Measurements from ENCODE around the gene PLD1. TPM values are rescaled to one million over a fixed set of nuclear protein-coding genes. Genes with fewer than 3 reads are reported as not detected.

The PLD1 gene
- total RNA-seq, 2 donors from 2014 or later: 9.5 to 15.9 TPM

- Mint-ChIP-seq H3K9me3 (peaks cover under 1% of the 10 kb centered on the region), H3K27ac (peak overlapping the region; percentile 73), H3K4me3 (no peak overlapping the region), H3K4me1 (peaks cover 28% of the 10 kb centered on the region), H3K27me3 (ENCODE audit: insufficient read depth) (no peaks in the 10 kb centered on the region), H3K36me3 (ENCODE audit: low read depth) (no peaks in the 10 kb centered on the region)
- H3K4me3 ChIP-seq (ENCODE audit: low read length): no peak overlapping the region
- no peak for DNase-seq
- H3K36me3 ChIP-seq (ENCODE audit: control insufficient read depth, insufficient read depth, low read length): no peaks in the 10 kb centered on the region
- H3K9me3 ChIP-seq (ENCODE audit: control insufficient read depth, low read length): no peaks in the 10 kb centered on the region
- no peaks in the 10 kb centered on the region for H3K27me3 ChIP-seq (ENCODE audit: control insufficient read depth, insufficient read depth, low read length, poor library complexity, severe bottlenecking)
- TF ChIP-seq, protein P1, sequence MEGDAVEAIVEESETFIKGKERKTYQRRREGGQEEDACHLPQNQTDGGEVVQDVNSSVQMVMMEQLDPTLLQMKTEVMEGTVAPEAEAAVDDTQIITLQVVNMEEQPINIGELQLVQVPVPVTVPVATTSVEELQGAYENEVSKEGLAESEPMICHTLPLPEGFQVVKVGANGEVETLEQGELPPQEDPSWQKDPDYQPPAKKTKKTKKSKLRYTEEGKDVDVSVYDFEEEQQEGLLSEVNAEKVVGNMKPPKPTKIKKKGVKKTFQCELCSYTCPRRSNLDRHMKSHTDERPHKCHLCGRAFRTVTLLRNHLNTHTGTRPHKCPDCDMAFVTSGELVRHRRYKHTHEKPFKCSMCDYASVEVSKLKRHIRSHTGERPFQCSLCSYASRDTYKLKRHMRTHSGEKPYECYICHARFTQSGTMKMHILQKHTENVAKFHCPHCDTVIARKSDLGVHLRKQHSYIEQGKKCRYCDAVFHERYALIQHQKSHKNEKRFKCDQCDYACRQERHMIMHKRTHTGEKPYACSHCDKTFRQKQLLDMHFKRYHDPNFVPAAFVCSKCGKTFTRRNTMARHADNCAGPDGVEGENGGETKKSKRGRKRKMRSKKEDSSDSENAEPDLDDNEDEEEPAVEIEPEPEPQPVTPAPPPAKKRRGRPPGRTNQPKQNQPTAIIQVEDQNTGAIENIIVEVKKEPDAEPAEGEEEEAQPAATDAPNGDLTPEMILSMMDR (conservative IDR thresholded peaks at IDR 0.05): no peak
- H3K27ac ChIP-seq (ENCODE audit: low read depth, low read length): no peak overlapping the region
- WGBS, 2 experiments (ENCODE audit: insufficient coverage in 1 of 2, insufficient read length in 1 of 2): 98 to 100% methylated on average over 1 to 2 of the region's 2 CpGs
- peaks cover 3% of the 10 kb centered on the region for H3K4me1 ChIP-seq (ENCODE audit: control insufficient read depth, insufficient read depth, low read length)
- H3K9ac ChIP-seq (ENCODE audit: extremely low read depth, low read length, poor library complexity, severe bottlenecking): no peak overlapping the region
These were observed 30.1 kb upstream of the PLD1 start for GRCh38 chr3:171840445-171840810.

DNA sequence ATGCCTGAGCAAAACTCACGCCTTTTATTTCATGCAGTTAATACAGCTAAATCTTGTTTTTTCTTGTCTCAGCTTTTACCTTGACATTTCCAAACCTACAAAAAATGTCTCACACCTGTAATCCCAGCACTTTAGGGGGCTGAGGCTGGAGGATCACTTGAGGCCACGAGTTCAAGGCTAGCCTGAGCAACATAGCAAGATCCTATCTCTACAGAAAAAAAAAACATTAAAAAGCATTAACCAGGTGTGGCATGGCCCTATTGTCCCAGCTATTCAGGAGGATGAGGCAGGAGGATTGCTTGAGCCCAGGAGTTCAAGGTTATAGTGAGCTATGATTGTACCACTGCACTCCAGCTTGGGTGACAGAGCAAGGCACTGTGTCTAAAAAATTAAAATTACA lies 29.0 kb upstream of the PLD1 start:
- peaks cover 8% of the 10 kb centered on the region for H3K4me1 ChIP-seq (ENCODE audit: control insufficient read depth, insufficient read depth, low read length)
- DNase-seq: no peak
- Mint-ChIP-seq H3K36me3 (ENCODE audit: low read depth) (no peaks in the 10 kb centered on the region), H3K27me3 (ENCODE audit: insufficient read depth) (no peaks in the 10 kb centered on the region), H3K9me3 (no peaks in the 10 kb centered on the region), H3K27ac (no peak overlapping the region), H3K4me1 (peaks cover 33% of the 10 kb centered on the region), H3K4me3 (no peak overlapping the region)
- no peaks in the 10 kb centered on the region for H3K36me3 ChIP-seq (ENCODE audit: control insufficient read depth, insufficient read depth, low read length)
- H3K27me3 ChIP-seq (ENCODE audit: control insufficient read depth, insufficient read depth, low read length, poor library complexity, severe bottlenecking): no peaks in the 10 kb centered on the region
- no peak overlapping the region for H3K27ac ChIP-seq (ENCODE audit: low read depth, low read length)
- H3K4me3 ChIP-seq (ENCODE audit: low read length): no peak overlapping the region
- no peak overlapping the region for H3K9ac ChIP-seq (ENCODE audit: extremely low read depth, low read length, poor library complexity, severe bottlenecking)
- 94% methylated on average over 2 of the region's 2 CpGs; no CpG with 5 or more reads in 1 of the 2 experiments for WGBS, 2 experiments (ENCODE audit: insufficient coverage in 1 of 2, insufficient read length in 1 of 2)
- no peaks in the 10 kb centered on the region for H3K9me3 ChIP-seq (ENCODE audit: control insufficient read depth, low read length)
- TF ChIP-seq, protein P1 (conservative IDR thresholded peaks at IDR 0.05): no peak

DNA sequence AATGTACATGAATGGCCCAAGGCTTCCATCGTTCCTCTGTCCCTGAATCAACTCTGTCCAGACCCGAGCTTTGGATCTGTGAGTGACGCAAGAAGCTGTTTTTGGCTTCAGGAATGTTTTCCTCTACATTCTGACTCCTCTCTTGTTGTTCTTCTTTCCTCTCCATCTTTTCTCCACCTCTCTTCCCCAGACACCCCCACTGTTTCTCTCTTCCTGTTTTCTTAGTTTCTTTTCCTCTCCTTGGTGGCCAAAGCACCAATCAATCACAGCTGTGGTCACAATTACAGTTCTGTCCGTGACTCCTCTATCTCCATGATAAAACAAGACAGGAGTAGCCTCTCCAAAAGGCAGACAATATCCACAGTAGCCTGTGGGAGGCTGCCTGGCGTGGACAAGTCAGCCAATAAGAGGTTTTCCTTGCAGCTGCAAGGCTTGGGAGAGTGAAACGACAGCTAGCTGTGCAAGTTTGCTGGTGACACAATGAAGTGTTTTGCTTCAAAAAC lies 28.0 kb upstream of the PLD1 start:
- H3K4me1 ChIP-seq (ENCODE audit: control insufficient read depth, insufficient read depth, low read length): peaks cover 11% of the 10 kb centered on the region
- Mint-ChIP-seq H3K27me3 (ENCODE audit: insufficient read depth) (no peaks in the 10 kb centered on the region), H3K9me3 (no peaks in the 10 kb centered on the region), H3K4me3 (no peak overlapping the region), H3K27ac (peak overlapping the region; percentile 6), H3K4me1 (peaks cover 38% of the 10 kb centered on the region), H3K36me3 (ENCODE audit: low read depth) (no peaks in the 10 kb centered on the region)
- no peaks in the 10 kb centered on the region for H3K36me3 ChIP-seq (ENCODE audit: control insufficient read depth, insufficient read depth, low read length)
- WGBS, 2 experiments (ENCODE audit: insufficient coverage in 1 of 2, insufficient read length in 1 of 2): 31 to 69% methylated on average over 5 to 6 of the region's 6 CpGs
- no peak overlapping the region for H3K4me3 ChIP-seq (ENCODE audit: low read length)
- no peak overlapping the region for H3K9ac ChIP-seq (ENCODE audit: extremely low read depth, low read length, poor library complexity, severe bottlenecking)
- DNase-seq: peak; percentile 60
- no peaks in the 10 kb centered on the region for H3K9me3 ChIP-seq (ENCODE audit: control insufficient read depth, low read length)
- peak overlapping the region; percentile 64 for H3K27ac ChIP-seq (ENCODE audit: low read depth, low read length)
- H3K27me3 ChIP-seq (ENCODE audit: control insufficient read depth, insufficient read depth, low read length, poor library complexity, severe bottlenecking): no peaks in the 10 kb centered on the region
- TF ChIP-seq, protein P1 (conservative IDR thresholded peaks at IDR 0.05): no peak

Data from endodermal cell (in vitro differentiated cells).